ENCODE results near the gene NCAPH2. TPM values are rescaled to one million over a fixed set of nuclear protein-coding genes. Genes with fewer than 3 reads are reported as not detected.

The NCAPH2 gene
- polyA plus RNA-seq, 1 experiment = 10.4 TPM

- no peaks in the 10 kb centered on the region for H3K27me3 ChIP-seq (ENCODE audit: control insufficient read depth, insufficient read depth, low read length)
- CTCF ChIA-PET = interaction anchor here (0.8 to 2.5 kb wide), 6 partner anchors 8 to 257 kb away, joined by 3 to 7 read pairs (median 4); partner anchors contain the start of gene LMF2
- no peak overlapping the region for H3K4me3 ChIP-seq (ENCODE audit: low read depth, low read length)
- TF ChIP-seq CTCF (IDR thresholded peaks at IDR 0.05; ENCODE audit: low read depth, low read length) = peak; percentile 68
- DNase-seq (ENCODE audit: low read depth, low spot score) = peak; percentile 15
- POLR2A ChIA-PET = interaction anchor here (1.2 kb wide), 1 partner anchor 9 kb away, joined by 5 read pairs; the partner anchor contains the start of genes LMF2 and NCAPH2
- H3K27ac ChIP-seq (ENCODE audit: low read depth, low read length) = no peak overlapping the region
- H3K9me3 ChIP-seq (ENCODE audit: control insufficient read depth, insufficient read depth, low read length) = no peaks in the 10 kb centered on the region
Observed at GRCh38 chr22:50498322-50498890, 9.6 kb upstream of the NCAPH2 start.

GRCh38 chr22:50500452-50500851 lies 7.6 kb upstream of the NCAPH2 start:
- ChIA-PET CTCF (no interaction called here), POLR2A (interaction anchor here (1.6 kb wide), 1 partner anchor 25 kb away, joined by 9 read pairs; the partner anchor contains the start of gene SCO2)
- TF ChIP-seq CTCF (IDR thresholded peaks at IDR 0.05; ENCODE audit: low read depth, low read length) = no peak
- Histone ChIP-seq H3K4me3 (ENCODE audit: low read depth, low read length) (no peak overlapping the region), H3K9me3 (ENCODE audit: control insufficient read depth, insufficient read depth, low read length) (no peaks in the 10 kb centered on the region), H3K27ac (ENCODE audit: low read depth, low read length) (no peak overlapping the region), H3K27me3 (ENCODE audit: control insufficient read depth, insufficient read depth, low read length) (no peaks in the 10 kb centered on the region)
- DNase-seq (ENCODE audit: low read depth, low spot score) = no peak

- no peak overlapping the region for H3K27ac ChIP-seq (ENCODE audit: low read depth, low read length)
- ChIA-PET CTCF (no interaction called here), POLR2A (interaction anchor here (0.6 kb wide), 1 partner anchor 73 kb away, joined by 3 read pairs; no protein-coding TSS in a partner anchor)
Observed at GRCh38 chr22:50502096-50502495, 5.9 kb upstream of the NCAPH2 start.

GRCh38 chr22:50502628-50503474 lies 5.2 kb upstream of the NCAPH2 start:
- H3K27ac ChIP-seq (ENCODE audit: low read depth, low read length) = no peak overlapping the region

More at GRCh38 chr22:50502096-50502495, 5.9 kb upstream of the NCAPH2 start:
- TF ChIP-seq CTCF (IDR thresholded peaks at IDR 0.05; ENCODE audit: low read depth, low read length) = no peak
- no peaks in the 10 kb centered on the region; the same call in 1 of the 2 replicates for H3K9me3 ChIP-seq (ENCODE audit: control insufficient read depth, insufficient read depth, low read length)
- H3K27me3 ChIP-seq (ENCODE audit: control insufficient read depth, insufficient read depth, low read length) = no peaks in the 10 kb centered on the region
- no peak overlapping the region for H3K4me3 ChIP-seq (ENCODE audit: low read depth, low read length)
- DNase-seq (ENCODE audit: low read depth, low spot score) = no peak

More at GRCh38 chr22:50502628-50503474, 5.2 kb upstream of the NCAPH2 start:
- POLR2A ChIA-PET = no interaction called here
- TF ChIP-seq CTCF (IDR thresholded peaks at IDR 0.05; ENCODE audit: low read depth, low read length) = no peak
- DNase-seq (ENCODE audit: low read depth, low spot score) = no peak
- CTCF ChIA-PET = interaction anchor here (0.6 kb wide), 1 partner anchor 25 kb away, joined by 5 read pairs; no protein-coding TSS in a partner anchor
- Histone ChIP-seq H3K9me3 (ENCODE audit: control insufficient read depth, insufficient read depth, low read length) (no peaks in the 10 kb centered on the region; the same call in 1 of the 2 replicates), H3K4me3 (ENCODE audit: low read depth, low read length) (no peak overlapping the region), H3K27me3 (ENCODE audit: control insufficient read depth, insufficient read depth, low read length) (no peaks in the 10 kb centered on the region)
